Prostate gland (tissue), 2 donors: ENCODE data around the gene NEU1.

Source experiments
- CTCF ChIP-seq, 4 experiments: fragments of 200-600 bp in 2 of 4; fragments of 450-650 bp in 2 of 4; sonication (generic) in 2 of 4; IDR thresholded peaks; 1 replicate in 3 of 4; 2 replicates in 1 of 4; pipeline ENCODE4 v1.5.1; 2016 to 2019; ENCODE audit warnings: antibody characterized with exemption in 4 of 4, mild to moderate bottlenecking in 2 of 4, moderate library complexity in 2 of 4
- POLR2AphosphoS5 ChIP-seq: sonication (generic); formaldehyde crosslinking; IDR thresholded peaks from one replicate; pipeline ENCODE4 v1.6.1; 2017; ENCODE audit warnings: antibody characterized with exemption

- TF ChIP-seq CTCF (IDR thresholded peaks at IDR 0.05) (no peak), POLR2AphosphoS5 (no peak)
Measured at GRCh38 chr6:31838968-31839367, 23.7 kb downstream of the NEU1 start.
